GM12878 (cell line): Measurements from ENCODE around the gene GALNT6.

ENCODE experiments used
- BHLHE40 ChIP-seq, 2 experiments: fragments of 450-650 bp in 1 of 2; IDR thresholded peaks; 2 replicates each; pipeline ENCODE4 v1.6.1; 2011 to 2017; ENCODE audit warnings: low read depth in 2 of 2, borderline replicate concordance in 1 of 2, improper control_type of control experiment in 1 of 2, low read length in 1 of 2, mild to moderate bottlenecking in 1 of 2
- BMI1 ChIP-seq: fragments of 450-650 bp; IDR thresholded peaks from 2 replicates; pipeline ENCODE4 v1.6.1; 2016; ENCODE audit warnings: mild to moderate bottlenecking, moderate library complexity, borderline replicate concordance
- CEBPB ChIP-seq, 2 experiments: fragments of 150-350 bp in 1 of 2; IDR thresholded peaks; 2 replicates each; pipeline ENCODE4 v1.6.1; 2012 to 2014; ENCODE audit warnings: low read depth in 2 of 2, low read length in 2 of 2, borderline replicate concordance in 1 of 2, inconsistent platforms in 1 of 2
- E2F8 ChIP-seq: fragments of 450-650 bp; IDR thresholded peaks from 2 replicates; pipeline ENCODE4 v1.6.1; 2018; ENCODE audit warnings: mild to moderate bottlenecking, low read depth, moderate library complexity; ENCODE audit not compliant: partially characterized antibody
- NR2C2 ChIP-seq: IDR thresholded peaks from 2 replicates; pipeline ENCODE4 v1.6.1; 2011; ENCODE audit warnings: borderline replicate concordance, low read depth; ENCODE audit not compliant: control insufficient read depth, insufficient read length
- POLR2AphosphoS5 ChIP-seq: IDR thresholded peaks from 2 replicates; pipeline ENCODE4 v1.6.1; 2011; ENCODE audit warnings: mild to moderate bottlenecking, low read length, inconsistent platforms
- TF ChIP-seq, protein P1 (sequence below), 3 experiments: IDR thresholded peaks in 2 of 3; conservative IDR thresholded peaks in 1 of 3; 2 replicates each; pipeline ENCODE4 v1.5.1; 2011; ENCODE audit warnings: low read depth in 3 of 3, low read length in 3 of 3, mild to moderate bottlenecking in 3 of 3, control low read depth in 2 of 3, moderate library complexity in 2 of 3, inconsistent platforms in 1 of 3, mixed read lengths in 1 of 3; ENCODE audit not compliant: control insufficient read depth in 2 of 3, insufficient read depth in 1 of 3; ENCODE audit errors: extremely low read depth in 1 of 3
- TF ChIP-seq, protein P2 (sequence below): IDR thresholded peaks from 2 replicates; pipeline ENCODE4 v1.6.1; 2011; ENCODE audit warnings: mild to moderate bottlenecking, low read depth, low read length, moderate library complexity; ENCODE audit not compliant: insufficient replicate concordance

GRCh38 chr12:51432921-51433320 lies 41.7 kb upstream of the GALNT6 start:
- TF ChIP-seq BMI1, result no peak
- TF ChIP-seq POLR2AphosphoS5, result no peak
- TF ChIP-seq E2F8, result no peak
- TF ChIP-seq, protein P1, sequence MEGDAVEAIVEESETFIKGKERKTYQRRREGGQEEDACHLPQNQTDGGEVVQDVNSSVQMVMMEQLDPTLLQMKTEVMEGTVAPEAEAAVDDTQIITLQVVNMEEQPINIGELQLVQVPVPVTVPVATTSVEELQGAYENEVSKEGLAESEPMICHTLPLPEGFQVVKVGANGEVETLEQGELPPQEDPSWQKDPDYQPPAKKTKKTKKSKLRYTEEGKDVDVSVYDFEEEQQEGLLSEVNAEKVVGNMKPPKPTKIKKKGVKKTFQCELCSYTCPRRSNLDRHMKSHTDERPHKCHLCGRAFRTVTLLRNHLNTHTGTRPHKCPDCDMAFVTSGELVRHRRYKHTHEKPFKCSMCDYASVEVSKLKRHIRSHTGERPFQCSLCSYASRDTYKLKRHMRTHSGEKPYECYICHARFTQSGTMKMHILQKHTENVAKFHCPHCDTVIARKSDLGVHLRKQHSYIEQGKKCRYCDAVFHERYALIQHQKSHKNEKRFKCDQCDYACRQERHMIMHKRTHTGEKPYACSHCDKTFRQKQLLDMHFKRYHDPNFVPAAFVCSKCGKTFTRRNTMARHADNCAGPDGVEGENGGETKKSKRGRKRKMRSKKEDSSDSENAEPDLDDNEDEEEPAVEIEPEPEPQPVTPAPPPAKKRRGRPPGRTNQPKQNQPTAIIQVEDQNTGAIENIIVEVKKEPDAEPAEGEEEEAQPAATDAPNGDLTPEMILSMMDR (IDR thresholded peaks at IDR 0.05 in 2 of 3, conservative IDR thresholded peaks at IDR 0.05 in 1 of 3; ENCODE audit: control insufficient read depth in 2 of 3, extremely low read depth in 1 of 3, insufficient read depth in 1 of 3, low read depth in 3 of 3, low read length in 3 of 3), result no peak
- TF ChIP-seq BHLHE40 (IDR thresholded peaks at IDR 0.05; ENCODE audit: borderline replicate concordance in 1 of 2, low read depth in 2 of 2, low read length in 1 of 2), result no peak
- no peak for TF ChIP-seq CEBPB (IDR thresholded peaks at IDR 0.05; ENCODE audit: borderline replicate concordance in 1 of 2, low read depth in 2 of 2, low read length in 2 of 2)
- TF ChIP-seq, protein P2, sequence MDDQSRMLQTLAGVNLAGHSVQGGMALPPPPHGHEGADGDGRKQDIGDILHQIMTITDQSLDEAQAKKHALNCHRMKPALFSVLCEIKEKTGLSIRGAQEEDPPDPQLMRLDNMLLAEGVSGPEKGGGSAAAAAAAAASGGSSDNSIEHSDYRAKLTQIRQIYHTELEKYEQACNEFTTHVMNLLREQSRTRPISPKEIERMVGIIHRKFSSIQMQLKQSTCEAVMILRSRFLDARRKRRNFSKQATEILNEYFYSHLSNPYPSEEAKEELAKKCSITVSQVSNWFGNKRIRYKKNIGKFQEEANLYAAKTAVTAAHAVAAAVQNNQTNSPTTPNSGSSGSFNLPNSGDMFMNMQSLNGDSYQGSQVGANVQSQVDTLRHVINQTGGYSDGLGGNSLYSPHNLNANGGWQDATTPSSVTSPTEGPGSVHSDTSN, result no peak
- no peak for TF ChIP-seq NR2C2
